Trophoblast cell (in vitro differentiated cells and primary cell): ENCODE measurements around the gene KIF3A.

ENCODE experiments used
- DNase-seq, 2 donors: peaks; one replicate each; pipeline ENCODE4 v3.0.0-alpha.2; 2016
- H2AFZ ChIP-seq: 2 replicates; pipeline ENCODE4 v1.6.1; 2013; ENCODE audit warnings: low read length, moderate library complexity, mild to moderate bottlenecking; ENCODE audit not compliant: insufficient read depth, poor library complexity
- H2AK5ac ChIP-seq: 2 replicates; pipeline ENCODE4 v1.6.1; 2013; ENCODE audit warnings: mild to moderate bottlenecking, low read length
- H2BK120ac ChIP-seq: 2 replicates; pipeline ENCODE4 v1.6.1; 2013; ENCODE audit warnings: low read length, mild to moderate bottlenecking, moderate library complexity; ENCODE audit not compliant: insufficient read depth, poor library complexity
- H2BK12ac ChIP-seq: 2 replicates; pipeline ENCODE4 v1.6.1; 2013; ENCODE audit warnings: mild to moderate bottlenecking, low read length, moderate library complexity
- H2BK5ac ChIP-seq: 2 replicates; pipeline ENCODE4 v1.6.1; 2013; ENCODE audit warnings: low read length, low read depth, moderate library complexity, mild to moderate bottlenecking; ENCODE audit not compliant: poor library complexity
- H3K14ac ChIP-seq: 2 replicates; pipeline ENCODE4 v1.6.1; 2013; ENCODE audit warnings: mild to moderate bottlenecking, low read length
- H3K18ac ChIP-seq: 2 replicates; pipeline ENCODE4 v1.6.1; 2013; ENCODE audit warnings: mild to moderate bottlenecking, low read length
- H3K23ac ChIP-seq: 2 replicates; pipeline ENCODE4 v1.6.1; 2013; ENCODE audit warnings: low read length
- H3K27ac ChIP-seq: 2 replicates; pipeline ENCODE4 v1.5.1; 2013; ENCODE audit warnings: low read depth, mild to moderate bottlenecking, inconsistent platforms, low read length, moderate library complexity
- H3K27me3 ChIP-seq: 2 replicates; pipeline ENCODE4 v1.6.1; 2013; ENCODE audit warnings: inconsistent platforms, mild to moderate bottlenecking, low read length, moderate library complexity; ENCODE audit not compliant: insufficient read depth
- H3K36me3 ChIP-seq, 2 experiments: 1 replicate in 1 of 2; 2 replicates in 1 of 2; pipeline ENCODE4 v1.6.1; 2013; ENCODE audit warnings: low read length in 2 of 2, mild to moderate bottlenecking in 2 of 2, moderate library complexity in 1 of 2; ENCODE audit not compliant: insufficient read depth in 2 of 2, control insufficient read depth in 1 of 2
- H3K4ac ChIP-seq: 2 replicates; pipeline ENCODE4 v1.6.1; 2013; ENCODE audit warnings: low read depth, mild to moderate bottlenecking, low read length, moderate library complexity
- H3K4me1 ChIP-seq, 2 experiments: 1 replicate in 1 of 2; 2 replicates in 1 of 2; pipeline ENCODE4 v1.6.1; 2013; ENCODE audit warnings: low read length in 2 of 2, mild to moderate bottlenecking in 2 of 2, moderate library complexity in 1 of 2; ENCODE audit not compliant: insufficient read depth in 2 of 2, control insufficient read depth in 1 of 2
- H3K4me2 ChIP-seq: 2 replicates; pipeline ENCODE4 v1.6.1; 2013; ENCODE audit warnings: inconsistent platforms, mild to moderate bottlenecking, low read length, moderate library complexity
- H3K4me3 ChIP-seq: 2 replicates; pipeline ENCODE4 v1.5.1; 2013; ENCODE audit warnings: mild to moderate bottlenecking, low read depth, low read length, inconsistent platforms
- H3K79me1 ChIP-seq: one replicate; pipeline ENCODE4 v1.6.1; 2013; ENCODE audit warnings: low read length
- H3K79me2 ChIP-seq: 2 replicates; pipeline ENCODE4 v1.6.1; 2013; ENCODE audit warnings: low read length, mild to moderate bottlenecking; ENCODE audit not compliant: control insufficient read depth, insufficient read depth, poor library complexity
- H3K9ac ChIP-seq: 2 replicates; pipeline ENCODE4 v1.6.1; 2013; ENCODE audit warnings: mild to moderate bottlenecking, low read length
- H3K9me3 ChIP-seq: 2 replicates; pipeline ENCODE4 v1.6.1; 2013; ENCODE audit warnings: low read depth, mild to moderate bottlenecking, control low read depth, inconsistent platforms, low read length; ENCODE audit not compliant: insufficient read depth
- H4K12ac ChIP-seq: 2 replicates; pipeline ENCODE4 v1.6.1; 2013; ENCODE audit warnings: low read depth, mild to moderate bottlenecking, low read length, moderate library complexity
- H4K8ac ChIP-seq: 2 replicates; pipeline ENCODE4 v1.6.1; 2013; ENCODE audit warnings: low read depth, mild to moderate bottlenecking, low read length, moderate library complexity
- H4K91ac ChIP-seq: one replicate; pipeline ENCODE4 v1.6.1; 2013; ENCODE audit warnings: low read depth, mild to moderate bottlenecking, low read length, moderate library complexity
- WGBS: extraction: QIAGEN DNeasy Blood & Tissue Kit; methylation state at CpG from one replicate; pipeline ENCODE4 v1.1.7; 2013; ENCODE audit warnings: missing lambda C conversion rate; ENCODE audit not compliant: insufficient read length, insufficient coverage; ENCODE audit errors: extremely low coverage; 5-methylcytosine and 5-hydroxymethylcytosine counted together

The KIF3A gene

DNA sequence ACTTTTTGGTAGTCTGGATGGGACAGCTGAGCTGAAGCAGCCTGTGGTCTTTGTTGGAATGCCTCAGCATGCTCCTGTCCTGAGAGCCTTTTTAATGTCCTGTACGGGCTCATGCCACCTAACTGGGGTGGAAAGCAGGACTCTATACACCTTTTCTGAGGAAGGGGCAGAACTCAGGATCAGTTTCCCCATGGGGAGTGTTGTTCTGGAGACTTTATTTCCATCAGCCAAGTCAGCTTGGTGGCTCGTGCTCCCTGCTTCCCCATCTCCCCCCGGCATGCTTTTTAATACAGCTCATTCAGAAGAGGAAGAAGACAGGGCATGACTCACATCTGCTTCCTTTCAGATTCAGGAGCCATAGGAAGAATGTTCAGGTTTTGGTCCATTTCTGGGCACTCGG, 44.8 kb upstream of the KIF3A start:
- Histone ChIP-seq H4K12ac (no peak overlapping the region), H2BK12ac (peak overlapping the region; percentile 43), H3K18ac (peak overlapping the region; percentile 56), H2BK120ac (peak overlapping the region; percentile 35), H3K4me1 (peaks cover 21 to 23% of the 10 kb centered on the region in 2 experiments), H3K23ac (no peak overlapping the region), H3K4me3 (no peak overlapping the region), H3K79me1 (peaks cover 45% of the 10 kb centered on the region), H3K14ac (no peak overlapping the region), H2BK5ac (peak overlapping the region; percentile 61), H3K4me2 (no peak overlapping the region), H3K27ac (peak overlapping the region; percentile 24), H4K8ac (no peak overlapping the region), H4K91ac (peak overlapping the region; percentile 22), H3K27me3 (no peaks in the 10 kb centered on the region), H3K9me3 (no peaks in the 10 kb centered on the region), H3K4ac (no peak overlapping the region), H3K79me2 (peaks cover 12% of the 10 kb centered on the region), H3K36me3 (no peaks in the 10 kb centered on the region), H3K9ac (no peak overlapping the region), H2AFZ (no peak overlapping the region), H2AK5ac (no peak overlapping the region)
- no peak for DNase-seq
- no CpG with 5 or more reads among the region's 4 CpGs for WGBS

- no peak overlapping the region for H3K9ac ChIP-seq
- H3K27me3 ChIP-seq: no peaks in the 10 kb centered on the region
- no peak overlapping the region for H4K12ac ChIP-seq
- H3K36me3 ChIP-seq: no peaks in the 10 kb centered on the region
- H2BK5ac ChIP-seq: no peak overlapping the region
- H3K4ac ChIP-seq: no peak overlapping the region
- H2AK5ac ChIP-seq: no peak overlapping the region
- no peak overlapping the region for H3K18ac ChIP-seq
- peaks cover 50% of the 10 kb centered on the region for H3K79me1 ChIP-seq
- peaks cover 23% of the 10 kb centered on the region for H3K79me2 ChIP-seq
- no CpG with 5 or more reads among the region's 4 CpGs for WGBS
- no peaks in the 10 kb centered on the region for H3K9me3 ChIP-seq
- no peak overlapping the region for H3K14ac ChIP-seq
- no peak overlapping the region for H2AFZ ChIP-seq
- DNase-seq: no peak
- no peak overlapping the region for H2BK12ac ChIP-seq
- no peak overlapping the region for H3K4me2 ChIP-seq
- H3K23ac ChIP-seq: no peak overlapping the region
- no peak overlapping the region for H3K4me3 ChIP-seq
- H2BK120ac ChIP-seq: no peak overlapping the region
- H3K27ac ChIP-seq: no peak overlapping the region
- peaks cover 21 to 22% of the 10 kb centered on the region in 2 experiments for H3K4me1 ChIP-seq
- no peak overlapping the region for H4K8ac ChIP-seq
- no peak overlapping the region for H4K91ac ChIP-seq
Measured at GRCh38 chr5:132781029-132781428, 43.7 kb upstream of the KIF3A start.

GRCh38 chr5:132780577-132780976, 43.2 kb upstream of the KIF3A start:
- Histone ChIP-seq H3K14ac (no peak overlapping the region), H4K91ac (no peak overlapping the region), H2AK5ac (no peak overlapping the region), H3K4me2 (no peak overlapping the region), H3K36me3 (no peaks in the 10 kb centered on the region), H3K27me3 (no peaks in the 10 kb centered on the region), H3K9me3 (no peaks in the 10 kb centered on the region), H4K12ac (no peak overlapping the region), H3K4ac (no peak overlapping the region), H3K4me3 (no peak overlapping the region), H2BK5ac (no peak overlapping the region), H2AFZ (no peak overlapping the region), H3K4me1 (peaks cover 19 to 21% of the 10 kb centered on the region in 2 experiments), H3K79me2 (peaks cover 24% of the 10 kb centered on the region), H2BK120ac (no peak overlapping the region), H4K8ac (no peak overlapping the region), H3K9ac (no peak overlapping the region), H2BK12ac (no peak overlapping the region), H3K79me1 (peaks cover 48% of the 10 kb centered on the region), H3K27ac (no peak overlapping the region), H3K23ac (no peak overlapping the region), H3K18ac (no peak overlapping the region)
- WGBS: no CpG with 5 or more reads among the region's 1 CpG
- no peak for DNase-seq

- Histone ChIP-seq H2BK12ac (peak overlapping the region; percentile 65), H3K4ac (no peak overlapping the region), H2AK5ac (peak overlapping the region; percentile 44), H3K27me3 (no peaks in the 10 kb centered on the region), H2BK5ac (no peak overlapping the region), H3K23ac (no peak overlapping the region), H4K12ac (no peak overlapping the region), H2BK120ac (no peak overlapping the region), H3K4me3 (no peak overlapping the region), H3K79me2 (peaks cover 26% of the 10 kb centered on the region), H3K79me1 (peaks cover 48% of the 10 kb centered on the region), H4K8ac (no peak overlapping the region), H3K4me2 (no peak overlapping the region), H3K36me3 (no peaks in the 10 kb centered on the region), H3K9me3 (no peaks in the 10 kb centered on the region), H3K4me1 (peaks cover 19 to 21% of the 10 kb centered on the region in 2 experiments), H2AFZ (no peak overlapping the region), H3K18ac (no peak overlapping the region), H3K9ac (peak overlapping the region; percentile 5), H3K14ac (no peak overlapping the region), H4K91ac (peak overlapping the region; percentile 19), H3K27ac (no peak overlapping the region)
- no peak for DNase-seq
- no CpG with 5 or more reads among the region's 3 CpGs for WGBS
Measured at GRCh38 chr5:132779961-132780360, 42.6 kb upstream of the KIF3A start.
